HepG2 (cell line): Measurements from ENCODE around the gene EPB41L2. TPM values are rescaled to one million over a fixed set of nuclear protein-coding genes. Genes with fewer than 3 reads are reported as not detected.
A peak's percentile ranks its signal among the peaks of the same experiment; 100 is the strongest.

Source experiments
- BORCS8-MEF2B ChIP-seq: sonication (generic); formaldehyde crosslinking; IDR thresholded peaks from 2 replicates; pipeline ENCODE4 v1.8.0; 2022; ENCODE audit warnings: mild to moderate bottlenecking, missing genetic modification reagents
- ERF ChIP-seq: IDR thresholded peaks from 2 replicates; pipeline ENCODE4 v1.6.1; 2018; ENCODE audit warnings: missing biosample characterization, missing genetic modification reagents
- FIP1L1 ChIP-seq: fragments of 200-400 bp; formaldehyde crosslinking; IDR thresholded peaks from 2 replicates; pipeline ENCODE4 v1.6.1; 2018; ENCODE audit warnings: low read depth, mild to moderate bottlenecking, low read length, moderate library complexity, borderline replicate concordance; ENCODE audit not compliant: insufficient read depth
- FOXJ3 ChIP-seq: sonication (generic); formaldehyde crosslinking; IDR thresholded peaks from 2 replicates; pipeline ENCODE4 v1.4.0; 2020; ENCODE audit warnings: missing genetic modification reagents, mild to moderate bottlenecking, borderline replicate concordance
- FOXO1 ChIP-seq: sonication (generic); formaldehyde crosslinking; IDR thresholded peaks from 2 replicates; pipeline ENCODE4 v1.4.0; 2020; ENCODE audit warnings: missing genetic modification reagents
- FOXP1 ChIP-seq, 2 experiments: fragments of 450-650 bp in 1 of 2; IDR thresholded peaks; 2 replicates each; pipeline ENCODE4 v1.6.1; 2017 to 2018; ENCODE audit warnings: antibody characterized with exemption in 1 of 2
- GTF3A ChIP-seq: sonication (generic); formaldehyde crosslinking; conservative IDR thresholded peaks from 2 replicates; pipeline ENCODE4 v1.4.0; 2020; ENCODE audit warnings: mild to moderate bottlenecking, missing genetic modification reagents
- HOXA9 ChIP-seq: sonication (generic); formaldehyde crosslinking; IDR thresholded peaks from 2 replicates; pipeline ENCODE4 v1.8.1; 2022; ENCODE audit warnings: missing genetic modification reagents, mild to moderate bottlenecking, moderate library complexity, borderline replicate concordance
- JDP2 ChIP-seq: sonication (generic); formaldehyde crosslinking; IDR thresholded peaks from 2 replicates; pipeline ENCODE4 v1.8.1; 2022; ENCODE audit warnings: missing genetic modification reagents, borderline replicate concordance
- KLF16 ChIP-seq, 2 experiments: sonication (generic) in 1 of 2; formaldehyde crosslinking in 1 of 2; IDR thresholded peaks; 2 replicates each; pipeline versions ENCODE4 v1.6.1 to v1.8.0; 2016 to 2023; ENCODE audit warnings: missing genetic modification reagents in 2 of 2, missing compliant biosample characterization in 1 of 2
- MTA1 ChIP-seq: sonication (generic); formaldehyde crosslinking; IDR thresholded peaks from 2 replicates; pipeline ENCODE4 v1.4.0; 2020; ENCODE audit warnings: missing genetic modification reagents, mild to moderate bottlenecking, borderline replicate concordance
- NFE2L1 ChIP-seq: sonication (generic); formaldehyde crosslinking; IDR thresholded peaks from 2 replicates; pipeline ENCODE4 v1.4.0; 2020; ENCODE audit warnings: missing genetic modification reagents, mild to moderate bottlenecking, borderline replicate concordance
- PCBP1 ChIP-seq: fragments of 200-400 bp; formaldehyde crosslinking; IDR thresholded peaks from 2 replicates; pipeline ENCODE4 v1.6.1; 2017; ENCODE audit warnings: mild to moderate bottlenecking, low read depth, low read length, borderline replicate concordance
- POGZ ChIP-seq: sonication (generic); formaldehyde crosslinking; IDR thresholded peaks from 2 replicates; pipeline ENCODE4 v1.4.0; 2020; ENCODE audit warnings: mild to moderate bottlenecking, missing genetic modification reagents
- POLR2AphosphoS2 ChIP-seq: IDR thresholded peaks from 2 replicates; pipeline ENCODE4 v1.6.1; 2011; ENCODE audit warnings: low read depth, low read length, improper control_type of control experiment
- SAP130 ChIP-seq: IDR thresholded peaks from 2 replicates; pipeline ENCODE4 v1.6.1; 2016; ENCODE audit warnings: low read depth
- SOX6 ChIP-seq, 2 experiments: fragments of 450-650 bp in 1 of 2; sonication (generic) in 1 of 2; formaldehyde crosslinking in 1 of 2; IDR thresholded peaks; 2 replicates each; pipeline versions ENCODE4 v1.4.0 to v1.6.1; 2017 to 2020; ENCODE audit warnings: antibody characterized with exemption in 1 of 2, mild to moderate bottlenecking in 1 of 2, missing genetic modification reagents in 1 of 2
- SP1 ChIP-seq, 2 experiments: fragments of 450-650 bp in 1 of 2; sonication (generic) in 1 of 2; formaldehyde crosslinking in 1 of 2; IDR thresholded peaks; 2 replicates each; pipeline versions ENCODE4 v1.4.0 to v1.6.1; 2016 to 2020; ENCODE audit warnings: missing genetic modification reagents in 1 of 2
- TAF15 ChIP-seq: fragments of 200-400 bp; formaldehyde crosslinking; IDR thresholded peaks from one replicate; pipeline ENCODE4 v1.6.1; 2018; ENCODE audit warnings: mild to moderate bottlenecking, low read depth, low read length; ENCODE audit not compliant: poor library complexity, severe bottlenecking
- ZBTB7A ChIP-seq: sonication (generic); formaldehyde crosslinking; IDR thresholded peaks from 2 replicates; pipeline ENCODE4 v1.8.0; 2022; ENCODE audit warnings: mild to moderate bottlenecking, missing genetic modification reagents
- ZNF24 ChIP-seq: fragments of 450-650 bp; IDR thresholded peaks from 2 replicates; pipeline ENCODE4 v1.6.1; 2017; ENCODE audit warnings: antibody characterized with exemption, mild to moderate bottlenecking
- ZNF644 ChIP-seq: IDR thresholded peaks from 2 replicates; pipeline ENCODE4 v1.6.1; 2016; ENCODE audit warnings: low read depth
- polyA plus RNA-seq, 8 experiments: library from polyadenylated mRNA; depleted of rRNA in 3 of 8; stranded (reverse) in 7 of 8; unstranded in 1 of 8; fragments of >200 nt; fragmentation: Illumina TruSeq in 4 of 8; extraction: Trizol in 4 of 8; gene quantifications; 2 replicates each; pipeline versions ENCODE4 v1.2.1 to v1.2.3, GENCODE V29; 2011 to 2016; ENCODE audit warnings: low read depth in 4 of 8, missing spikeins in 1 of 8, mixed read lengths in 1 of 8; ENCODE audit not compliant: insufficient read depth in 1 of 8
- total RNA-seq, 5 experiments: library from RNA; depleted of rRNA; stranded (reverse); fragments of >200 nt; fragmentation: Illumina TruSeq; extraction: Trizol; gene quantifications; 2 replicates each; pipeline ENCODE4 v1.2.3, GENCODE V29; 2016; ENCODE audit warnings: low read depth in 1 of 5
- TF ChIP-seq, protein P1 (sequence below): IDR thresholded peaks from 2 replicates; pipeline ENCODE4 v1.6.1; 2016; ENCODE audit warnings: low read depth
- TF ChIP-seq, protein P2 (sequence below): sonication (generic); formaldehyde crosslinking; IDR thresholded peaks from 2 replicates; pipeline ENCODE4 v1.5.1; 2020; ENCODE audit warnings: mild to moderate bottlenecking, missing genetic modification reagents, borderline replicate concordance

Gene EPB41L2
- total and polyA plus RNA-seq, 2 of the 13 experiments (the other 11 are each of a cell fraction or from before 2014, with no cell fraction given), result 41.7 to 56.4 TPM

- TF ChIP-seq ERF, result peak; percentile 95
- no peak for TF ChIP-seq FIP1L1
- TF ChIP-seq FOXP1 (IDR thresholded peaks at IDR 0.05), result peak; percentile 90
- peak; percentile 98 for TF ChIP-seq FOXP1 (CRISPR knock-in tag; IDR thresholded peaks at IDR 0.05)
- TF ChIP-seq SOX6 (IDR thresholded peaks at IDR 0.05), result no peak
- peak; percentile 99 for TF ChIP-seq SOX6 (CRISPR knock-in tag; IDR thresholded peaks at IDR 0.05)
- TF ChIP-seq, protein P1, sequence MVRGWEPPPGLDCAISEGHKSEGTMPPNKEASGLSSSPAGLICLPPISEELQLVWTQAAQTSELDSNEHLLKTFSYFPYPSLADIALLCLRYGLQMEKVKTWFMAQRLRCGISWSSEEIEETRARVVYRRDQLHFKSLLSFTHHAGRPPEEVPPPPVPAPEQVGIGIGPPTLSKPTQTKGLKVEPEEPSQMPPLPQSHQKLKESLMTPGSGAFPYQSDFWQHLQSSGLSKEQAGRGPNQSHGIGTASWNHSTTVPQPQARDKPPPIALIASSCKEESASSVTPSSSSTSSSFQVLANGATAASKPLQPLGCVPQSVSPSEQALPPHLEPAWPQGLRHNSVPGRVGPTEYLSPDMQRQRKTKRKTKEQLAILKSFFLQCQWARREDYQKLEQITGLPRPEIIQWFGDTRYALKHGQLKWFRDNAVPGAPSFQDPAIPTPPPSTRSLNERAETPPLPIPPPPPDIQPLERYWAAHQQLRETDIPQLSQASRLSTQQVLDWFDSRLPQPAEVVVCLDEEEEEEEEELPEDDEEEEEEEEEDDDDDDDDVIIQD, result peak; percentile 83
- no peak; the same call in 1 of the 2 replicates for TF ChIP-seq HOXA9
- peak; percentile 31; the same call in 1 of the 2 replicates for TF ChIP-seq JDP2 (CRISPR knock-in tag)
- no peak for TF ChIP-seq SP1 (IDR thresholded peaks at IDR 0.05)
- 0 out of 2 replicates have a peak, but pooled peaks have one; percentile 24 for TF ChIP-seq SP1 (CRISPR knock-in tag; IDR thresholded peaks at IDR 0.05)
- no peak for TF ChIP-seq POLR2AphosphoS2
- TF ChIP-seq KLF16 (CRISPR knock-in tag; IDR thresholded peaks at IDR 0.05), result no peak; a peak in 1 of 4 replicates
- peak; percentile 96 for TF ChIP-seq FOXO1 (CRISPR knock-in tag)
- peak; percentile 88 for TF ChIP-seq SAP130 (CRISPR knock-in tag)
- no peak for TF ChIP-seq GTF3A (CRISPR knock-in tag)
- TF ChIP-seq MTA1 (CRISPR knock-in tag), result peak; percentile 59; the same call in 1 of the 2 replicates
- 0 out of 2 replicates have a peak, but pooled peaks have one; percentile 7 for TF ChIP-seq ZNF24
- TF ChIP-seq, protein P2, sequence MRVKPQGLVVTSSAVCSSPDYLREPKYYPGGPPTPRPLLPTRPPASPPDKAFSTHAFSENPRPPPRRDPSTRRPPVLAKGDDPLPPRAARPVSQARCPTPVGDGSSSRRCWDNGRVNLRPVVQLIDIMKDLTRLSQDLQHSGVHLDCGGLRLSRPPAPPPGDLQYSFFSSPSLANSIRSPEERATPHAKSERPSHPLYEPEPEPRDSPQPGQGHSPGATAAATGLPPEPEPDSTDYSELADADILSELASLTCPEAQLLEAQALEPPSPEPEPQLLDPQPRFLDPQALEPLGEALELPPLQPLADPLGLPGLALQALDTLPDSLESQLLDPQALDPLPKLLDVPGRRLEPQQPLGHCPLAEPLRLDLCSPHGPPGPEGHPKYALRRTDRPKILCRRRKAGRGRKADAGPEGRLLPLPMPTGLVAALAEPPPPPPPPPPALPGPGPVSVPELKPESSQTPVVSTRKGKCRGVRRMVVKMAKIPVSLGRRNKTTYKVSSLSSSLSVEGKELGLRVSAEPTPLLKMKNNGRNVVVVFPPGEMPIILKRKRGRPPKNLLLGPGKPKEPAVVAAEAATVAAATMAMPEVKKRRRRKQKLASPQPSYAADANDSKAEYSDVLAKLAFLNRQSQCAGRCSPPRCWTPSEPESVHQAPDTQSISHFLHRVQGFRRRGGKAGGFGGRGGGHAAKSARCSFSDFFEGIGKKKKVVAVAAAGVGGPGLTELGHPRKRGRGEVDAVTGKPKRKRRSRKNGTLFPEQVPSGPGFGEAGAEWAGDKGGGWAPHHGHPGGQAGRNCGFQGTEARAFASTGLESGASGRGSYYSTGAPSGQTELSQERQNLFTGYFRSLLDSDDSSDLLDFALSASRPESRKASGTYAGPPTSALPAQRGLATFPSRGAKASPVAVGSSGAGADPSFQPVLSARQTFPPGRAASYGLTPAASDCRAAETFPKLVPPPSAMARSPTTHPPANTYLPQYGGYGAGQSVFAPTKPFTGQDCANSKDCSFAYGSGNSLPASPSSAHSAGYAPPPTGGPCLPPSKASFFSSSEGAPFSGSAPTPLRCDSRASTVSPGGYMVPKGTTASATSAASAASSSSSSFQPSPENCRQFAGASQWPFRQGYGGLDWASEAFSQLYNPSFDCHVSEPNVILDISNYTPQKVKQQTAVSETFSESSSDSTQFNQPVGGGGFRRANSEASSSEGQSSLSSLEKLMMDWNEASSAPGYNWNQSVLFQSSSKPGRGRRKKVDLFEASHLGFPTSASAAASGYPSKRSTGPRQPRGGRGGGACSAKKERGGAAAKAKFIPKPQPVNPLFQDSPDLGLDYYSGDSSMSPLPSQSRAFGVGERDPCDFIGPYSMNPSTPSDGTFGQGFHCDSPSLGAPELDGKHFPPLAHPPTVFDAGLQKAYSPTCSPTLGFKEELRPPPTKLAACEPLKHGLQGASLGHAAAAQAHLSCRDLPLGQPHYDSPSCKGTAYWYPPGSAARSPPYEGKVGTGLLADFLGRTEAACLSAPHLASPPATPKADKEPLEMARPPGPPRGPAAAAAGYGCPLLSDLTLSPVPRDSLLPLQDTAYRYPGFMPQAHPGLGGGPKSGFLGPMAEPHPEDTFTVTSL (CRISPR knock-in tag), result peak; percentile 96
- TF ChIP-seq BORCS8-MEF2B (CRISPR knock-in tag), result peak; percentile 53; the same call in 1 of the 2 replicates
- no peak for TF ChIP-seq PCBP1
- no peak for TF ChIP-seq ZBTB7A (CRISPR knock-in tag)
- TF ChIP-seq FOXJ3 (CRISPR knock-in tag), result peak; percentile 95
- TF ChIP-seq NFE2L1 (CRISPR knock-in tag), result no peak
- TF ChIP-seq TAF15, result no peak
- TF ChIP-seq ZNF644 (CRISPR knock-in tag), result peak; percentile 87
- TF ChIP-seq POGZ (CRISPR knock-in tag), result peak; percentile 93
These were observed 129.3 kb downstream of the EPB41L2 start (continued) for GRCh38 chr6:130933712-130934200.
